K562 (cell line): ENCODE data around the gene WDPCP. TPM values are rescaled to one million over a fixed set of nuclear protein-coding genes. Genes with fewer than 3 reads are reported as not detected.
A peak's percentile ranks its signal among the peaks of the same experiment; 100 is the strongest.

ENCODE experiments used
- CREBBP ChIP-seq: IDR thresholded peaks from one replicate; pipeline ENCODE4 v1.6.1; 2012; ENCODE audit warnings: low read depth, mild to moderate bottlenecking, control low read depth, inconsistent platforms, low read length
- E2F4 ChIP-seq: sonication (generic); formaldehyde crosslinking; IDR thresholded peaks from 2 replicates; pipeline ENCODE4 v1.8.0; 2022; ENCODE audit warnings: mild to moderate bottlenecking, low read depth, missing genetic modification reagents
- ILK ChIP-seq: fragments of 450-650 bp; IDR thresholded peaks from 2 replicates; pipeline ENCODE4 v1.6.1; 2016; ENCODE audit warnings: missing genetic modification characterization, low read depth, mild to moderate bottlenecking, missing compliant biosample characterization, moderate library complexity, borderline replicate concordance
- L3MBTL2 ChIP-seq: fragments of 450-650 bp; IDR thresholded peaks from 2 replicates; pipeline ENCODE4 v1.6.1; 2016; ENCODE audit warnings: mild to moderate bottlenecking, moderate library complexity
- MYNN ChIP-seq, 2 experiments: sonication (generic); formaldehyde crosslinking in 1 of 2; IDR thresholded peaks; 2 replicates each; pipeline versions ENCODE4 v1.5.0 to v1.6.1; 2016 to 2020; ENCODE audit warnings: antibody characterized with exemption in 1 of 2, missing genetic modification reagents in 1 of 2
- RBM15 ChIP-seq: fragments of 200-400 bp; formaldehyde crosslinking; IDR thresholded peaks from 2 replicates; pipeline ENCODE4 v1.6.1; 2018; ENCODE audit warnings: mild to moderate bottlenecking, low read length, moderate library complexity; ENCODE audit not compliant: insufficient read depth
- RNF219 ChIP-seq: fragments of 250-450 bp; sonication (Bioruptor Pico); IDR thresholded peaks from 2 replicates; pipeline ENCODE4 v1.5.0; 2022; ENCODE audit warnings: mild to moderate bottlenecking
- SMARCE1 ChIP-seq: fragments of 450-650 bp; IDR thresholded peaks from 2 replicates; pipeline ENCODE4 v1.7.1; 2016; ENCODE audit warnings: mild to moderate bottlenecking
- ZNF318 ChIP-seq, 2 experiments: fragments of 450-650 bp; IDR thresholded peaks; 2 replicates each; pipeline ENCODE4 v1.6.1; 2016; ENCODE audit warnings: mild to moderate bottlenecking in 2 of 2, borderline replicate concordance in 1 of 2, low read depth in 1 of 2, moderate library complexity in 1 of 2
- polyA plus RNA-seq, 8 experiments: library from polyadenylated mRNA; depleted of rRNA in 4 of 8; stranded (reverse) in 5 of 8; unstranded in 3 of 8; fragments of >200 nt; fragmentation: Nextera tagmentation in 2 of 8; fragmentation: Illumina TruSeq in 1 of 8; extraction: Ambion mirVana in 2 of 8; extraction: Trizol in 1 of 8; gene quantifications; 2 replicates each; pipeline versions ENCODE4 v1.2.1 to v1.2.3, GENCODE V29; 2011 to 2014; ENCODE audit warnings: inconsistent platforms in 1 of 8, missing spikeins in 1 of 8
- total RNA-seq, 7 experiments: library from RNA; depleted of rRNA in 6 of 7; stranded (reverse); fragments of >200 nt in 6 of 7; fragmentation: Illumina TruSeq in 2 of 7; extraction: Trizol in 2 of 7; gene quantifications; 2 replicates each; pipeline versions ENCODE4 v1.2.1 to v1.2.3, GENCODE V29; 2011 to 2021; ENCODE audit warnings: low replicate concordance in 1 of 7
- TF ChIP-seq, protein P1 (sequence below): IDR thresholded peaks from 2 replicates; pipeline ENCODE4 v1.6.1; 2016; ENCODE audit warnings: missing genetic modification characterization, missing compliant biosample characterization

Gene WDPCP
- total and polyA plus RNA-seq, 9 of the 15 experiments (the other 6 are each of a cell fraction or from before 2014, with no cell fraction given): 1.4 to 6.4 (median 5.5) TPM

- TF ChIP-seq ILK (tag): no peak
- TF ChIP-seq MYNN (IDR thresholded peaks at IDR 0.05): no peak; the same call in 1 of the 2 replicates
- no peak for TF ChIP-seq MYNN (CRISPR knock-in tag; IDR thresholded peaks at IDR 0.05)
- no peak for TF ChIP-seq ZNF318 (IDR thresholded peaks at IDR 0.05; ENCODE audit: borderline replicate concordance in 1 of 2, low read depth in 1 of 2)
- no peak for TF ChIP-seq RBM15
- TF ChIP-seq SMARCE1: 0 out of 2 replicates have a peak, but pooled peaks have one; percentile 12
- no peak for TF ChIP-seq CREBBP
- TF ChIP-seq L3MBTL2: peak; percentile 75
- TF ChIP-seq RNF219 (CRISPR knock-in tag): no peak
- TF ChIP-seq E2F4: no peak
- TF ChIP-seq, protein P1, sequence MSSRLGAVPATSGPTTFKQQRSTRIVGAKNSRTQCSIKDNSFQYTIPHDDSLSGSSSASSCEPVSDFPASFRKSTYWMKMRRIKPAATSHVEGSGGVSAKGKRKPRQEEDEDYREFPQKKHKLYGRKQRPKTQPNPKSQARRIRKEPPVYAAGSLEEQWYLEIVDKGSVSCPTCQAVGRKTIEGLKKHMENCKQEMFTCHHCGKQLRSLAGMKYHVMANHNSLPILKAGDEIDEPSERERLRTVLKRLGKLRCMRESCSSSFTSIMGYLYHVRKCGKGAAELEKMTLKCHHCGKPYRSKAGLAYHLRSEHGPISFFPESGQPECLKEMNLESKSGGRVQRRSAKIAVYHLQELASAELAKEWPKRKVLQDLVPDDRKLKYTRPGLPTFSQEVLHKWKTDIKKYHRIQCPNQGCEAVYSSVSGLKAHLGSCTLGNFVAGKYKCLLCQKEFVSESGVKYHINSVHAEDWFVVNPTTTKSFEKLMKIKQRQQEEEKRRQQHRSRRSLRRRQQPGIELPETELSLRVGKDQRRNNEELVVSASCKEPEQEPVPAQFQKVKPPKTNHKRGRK (tag): no peak
Observed at GRCh38 chr2:63588385-63589147, at the start of gene WDPCP, which contains the start of gene MDH1 (continued).
